HG03342 (cell line): ENCODE results near the gene RPH3AL.
"Not testable (repeated sequence)": the region's sequence is repeated elsewhere in the genome, so short reads cannot be mapped to it uniquely, and the experiment has no call there.

Experiments used
- ATAC-seq: cut with Tn5 transposase; IDR thresholded peaks from one replicate; pipeline ENCODE4 v1.9.1; 2021; ENCODE audit warnings: mild to moderate bottlenecking, moderate library complexity; ENCODE audit not compliant: unreplicated experiment

Gene RPH3AL

DNA sequence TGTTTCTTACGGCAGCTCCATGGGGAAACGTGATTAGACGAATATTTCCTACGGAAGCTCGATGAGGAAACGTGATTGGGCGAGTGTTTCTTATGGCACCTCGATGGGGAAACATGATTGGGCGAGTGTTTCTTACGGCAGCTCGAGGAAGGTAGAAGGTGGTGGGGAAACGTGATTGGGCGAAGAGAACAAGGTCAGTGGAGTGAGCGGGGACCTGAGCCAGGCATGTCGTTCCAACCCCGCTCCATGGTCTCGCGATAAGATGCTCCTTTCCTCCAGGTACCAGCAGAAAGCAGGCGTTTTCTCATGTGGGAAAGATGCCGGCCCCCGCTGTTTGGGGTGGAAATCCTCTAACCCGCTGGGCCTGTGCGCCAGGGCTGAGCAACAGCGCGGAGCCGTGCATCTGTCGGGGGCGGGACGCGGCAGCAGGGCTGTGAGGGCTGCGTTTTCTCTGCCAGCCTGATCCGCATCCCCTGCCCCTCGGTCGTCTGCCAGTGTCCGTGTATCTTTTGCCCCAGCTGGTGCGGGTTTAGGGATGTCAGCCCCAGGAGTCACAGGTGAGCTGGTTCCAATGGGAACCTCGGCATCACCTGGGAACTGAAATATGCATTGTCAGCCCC is 145.6 kb downstream of the RPH3AL start:
- no peak for ATAC-seq

GRCh38 chr17:206484-206883 is 146.1 kb downstream of the RPH3AL start:
- ATAC-seq: not testable (repeated sequence)

DNA sequence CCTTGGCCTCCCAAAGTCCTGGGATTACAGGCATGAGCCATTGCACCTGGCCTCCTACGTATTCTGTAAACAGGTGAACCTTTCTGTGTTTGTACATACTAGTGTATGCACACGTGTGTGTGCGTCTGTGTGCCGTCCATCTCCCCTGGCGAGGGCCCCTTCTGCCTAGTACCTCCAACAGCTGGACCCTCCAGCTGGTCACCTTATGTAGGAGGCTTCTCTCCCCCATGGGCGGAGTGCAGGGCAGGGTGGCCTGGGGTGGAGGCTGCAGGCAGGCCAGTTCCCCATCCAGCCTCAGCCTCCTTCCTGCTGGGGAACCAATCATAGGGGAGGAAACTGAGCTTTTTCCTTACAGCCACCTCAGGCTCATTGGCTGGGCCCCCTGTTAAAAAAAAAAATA is 146.8 kb downstream of the RPH3AL start:
- ATAC-seq: no peak

GRCh38 chr17:205148-205669 is 147.4 kb downstream of the RPH3AL start:
- ATAC-seq: no peak

DNA sequence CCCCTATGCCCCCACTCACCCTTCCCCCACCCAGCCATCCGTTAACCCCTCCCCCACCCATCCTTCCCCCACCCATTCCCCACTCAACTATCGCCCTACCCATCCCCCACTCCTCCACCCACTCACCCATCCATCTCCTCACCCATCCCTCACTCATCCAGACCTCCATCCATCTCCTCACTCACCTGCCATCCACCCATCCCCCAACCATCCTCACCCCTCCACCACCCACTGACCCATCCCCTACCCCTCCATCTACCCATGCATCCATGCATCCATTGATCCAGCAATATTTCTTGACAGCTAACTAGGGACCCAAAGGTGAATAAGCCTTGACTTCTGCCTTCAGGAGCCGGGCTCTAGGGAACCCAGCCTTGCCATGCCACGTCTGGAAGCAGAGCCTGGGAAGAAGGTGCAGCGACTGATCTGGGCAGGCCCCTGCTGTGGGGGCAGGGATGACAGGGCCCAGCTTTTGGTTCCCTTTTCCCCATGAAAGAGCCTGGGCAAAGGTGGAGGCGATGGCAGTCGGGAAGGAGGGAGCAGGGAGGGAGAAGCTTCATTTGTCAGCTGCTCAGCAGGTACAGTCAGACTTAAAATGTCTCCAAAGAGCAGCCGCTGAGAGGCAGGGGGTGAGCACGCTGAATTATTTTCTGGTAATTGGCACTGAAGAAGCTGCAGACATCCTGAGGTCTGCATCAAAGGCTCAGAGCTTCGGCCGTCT is 148.0 kb downstream of the RPH3AL start:
- no peak for ATAC-seq

DNA sequence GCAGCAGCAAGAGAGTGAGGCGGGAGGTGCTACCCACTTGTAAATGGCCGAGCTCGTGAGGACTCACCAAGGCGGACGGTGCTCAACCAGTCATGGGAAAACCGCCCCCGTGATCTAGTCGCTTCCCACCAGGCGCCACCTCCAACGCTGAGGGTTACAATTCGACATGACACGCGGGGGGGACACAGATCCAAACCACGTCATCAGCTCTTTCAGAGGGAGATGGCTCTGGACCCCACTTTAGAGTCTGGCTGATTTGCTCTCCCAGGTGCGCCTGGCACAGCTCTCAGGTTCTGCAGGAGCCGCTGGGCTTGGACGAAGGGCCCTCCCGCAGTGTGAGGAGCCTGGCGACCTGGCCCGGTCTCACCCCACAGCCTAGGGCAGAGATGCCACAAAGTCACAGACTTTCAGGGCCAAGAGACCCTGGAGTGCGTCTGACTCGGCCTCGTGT is 150.1 kb downstream of the RPH3AL start:
- no peak for ATAC-seq

GRCh38 chr17:201736-202135 is 150.9 kb downstream of the RPH3AL start:
- ATAC-seq: not testable (repeated sequence)

DNA sequence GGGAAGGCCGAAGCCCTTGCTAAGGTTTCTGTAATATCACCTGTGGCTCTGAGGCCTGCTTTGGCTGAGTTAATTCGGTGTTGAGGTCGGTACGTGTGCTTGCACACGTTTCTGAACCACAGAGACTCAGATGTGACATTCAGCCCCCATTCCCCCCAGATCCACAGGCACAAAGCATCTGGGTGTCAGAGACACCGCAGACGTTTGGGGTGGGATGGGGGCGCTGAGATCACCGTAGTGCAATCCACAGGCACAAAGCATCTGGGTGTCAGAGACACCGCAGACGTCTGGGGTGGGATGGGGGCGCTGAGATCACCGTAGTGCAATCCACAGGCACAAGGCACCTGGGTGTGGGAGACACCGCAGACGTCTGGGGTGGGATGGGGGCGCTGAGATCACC is 151.3 kb downstream of the RPH3AL start:
- not testable (repeated sequence) for ATAC-seq

DNA sequence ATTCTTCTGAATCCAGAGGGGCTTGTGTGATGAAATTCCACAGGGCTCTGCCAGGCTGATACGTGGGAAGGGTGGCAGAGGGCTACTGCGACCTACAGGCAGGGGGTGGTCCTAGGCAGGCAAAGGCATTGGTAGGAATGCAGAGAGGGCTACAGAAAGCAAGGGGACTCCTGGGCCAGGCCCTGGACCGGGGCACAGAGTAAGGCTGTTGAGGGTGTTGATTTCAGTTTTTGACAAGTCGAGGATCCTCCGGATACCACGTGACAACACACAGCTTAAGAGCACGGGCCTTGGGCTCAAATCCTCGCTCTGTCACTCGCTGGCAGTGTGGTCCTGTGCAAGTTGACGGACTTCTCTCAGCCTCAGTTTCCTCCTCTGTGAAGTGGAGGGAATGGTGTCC is 152.0 kb downstream of the RPH3AL start:
- no peak for ATAC-seq

DNA sequence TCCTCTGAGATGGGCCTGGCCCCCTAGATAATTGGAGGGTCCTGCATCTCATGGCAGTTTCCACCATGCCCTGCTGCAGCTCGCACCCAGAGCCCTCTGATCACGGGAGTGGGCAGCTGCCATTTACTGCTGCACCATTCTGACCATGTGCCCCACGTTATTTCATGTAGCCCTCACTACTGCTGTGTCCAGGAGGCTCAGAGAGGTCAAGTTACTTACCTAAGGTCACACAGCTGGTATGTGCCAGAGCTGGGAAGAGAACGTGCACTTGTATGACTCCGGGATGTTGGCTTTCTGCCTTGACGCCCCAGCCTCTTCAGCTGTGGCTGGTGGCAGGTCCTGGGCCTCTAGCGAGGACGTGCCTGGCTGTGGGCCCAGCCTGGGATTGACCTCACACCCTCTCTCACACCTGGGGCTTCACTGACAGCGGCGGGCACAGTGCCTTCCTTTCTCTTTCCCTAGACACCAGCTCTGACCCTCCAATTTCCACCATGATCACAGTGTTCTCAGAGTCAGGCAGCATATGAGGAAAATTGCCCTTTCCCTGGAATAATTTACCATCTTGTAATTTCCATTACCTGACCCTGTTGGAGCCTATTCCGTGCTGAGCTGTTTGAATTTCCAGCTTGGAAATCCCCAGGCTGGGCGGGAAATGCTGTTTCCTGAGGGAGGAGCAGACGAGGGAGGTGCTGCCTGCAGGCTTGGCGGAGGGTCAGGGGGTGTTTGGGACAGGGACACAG is 152.6 kb downstream of the RPH3AL start:
- no peak for ATAC-seq

- ATAC-seq: no peak
Measured at GRCh38 chr17:199191-199604, 153.4 kb downstream of the RPH3AL start.

GRCh38 chr17:198225-198624 is 154.4 kb downstream of the RPH3AL start:
- not testable (repeated sequence) for ATAC-seq

GRCh38 chr17:197352-197751 is 155.3 kb downstream of the RPH3AL start:
- no peak for ATAC-seq

GRCh38 chr17:194828-195602 is 157.6 kb downstream of the RPH3AL start:
- ATAC-seq: no peak

DNA sequence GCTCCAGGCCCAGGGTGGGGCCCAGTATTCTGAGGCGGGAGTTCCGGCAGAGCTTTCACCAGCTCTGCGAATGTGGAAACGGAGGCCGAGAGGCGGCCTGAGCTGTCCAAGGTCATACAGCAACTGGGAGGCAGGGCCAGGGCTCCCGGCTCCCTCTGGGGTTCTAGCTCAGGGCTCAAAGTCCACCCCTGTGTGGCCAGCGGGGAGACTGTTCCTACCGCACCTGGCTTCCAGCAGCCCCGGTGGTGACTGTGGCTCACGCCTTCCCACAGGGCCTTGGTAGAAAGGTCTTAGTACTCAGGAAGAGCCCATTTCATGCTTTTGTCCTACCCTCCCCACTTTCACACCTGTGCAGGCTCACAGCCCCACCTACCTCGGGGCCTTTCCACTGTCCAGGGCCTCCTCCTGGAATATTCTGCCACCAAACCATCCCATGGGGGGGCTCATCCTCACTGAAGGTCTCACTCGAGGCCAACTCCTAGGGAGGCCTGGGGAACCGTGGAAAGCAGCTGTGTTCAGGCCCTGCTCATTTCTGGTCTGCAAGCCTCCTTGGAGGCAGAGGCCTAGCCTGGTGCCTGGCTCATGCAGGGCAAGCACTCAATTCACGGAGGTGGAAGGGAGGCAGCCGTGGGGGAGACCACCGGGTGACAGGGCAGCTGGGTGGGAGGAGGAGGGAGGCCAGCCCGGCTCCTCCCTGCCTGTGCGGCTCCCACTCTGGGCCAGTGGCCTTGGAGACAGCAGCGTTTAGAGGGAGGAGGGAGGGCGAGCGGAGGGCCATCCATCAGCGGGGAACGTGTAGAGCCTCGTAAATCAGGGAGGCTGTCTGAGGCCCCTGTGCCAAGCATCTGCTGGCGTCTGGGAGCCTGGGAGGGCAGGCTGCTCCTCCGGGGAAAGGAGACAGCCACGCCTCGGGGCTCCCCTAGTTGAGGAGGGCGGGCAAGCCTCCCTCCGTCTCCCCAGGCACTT is 158.5 kb downstream of the RPH3AL start:
- ATAC-seq: no peak

DNA sequence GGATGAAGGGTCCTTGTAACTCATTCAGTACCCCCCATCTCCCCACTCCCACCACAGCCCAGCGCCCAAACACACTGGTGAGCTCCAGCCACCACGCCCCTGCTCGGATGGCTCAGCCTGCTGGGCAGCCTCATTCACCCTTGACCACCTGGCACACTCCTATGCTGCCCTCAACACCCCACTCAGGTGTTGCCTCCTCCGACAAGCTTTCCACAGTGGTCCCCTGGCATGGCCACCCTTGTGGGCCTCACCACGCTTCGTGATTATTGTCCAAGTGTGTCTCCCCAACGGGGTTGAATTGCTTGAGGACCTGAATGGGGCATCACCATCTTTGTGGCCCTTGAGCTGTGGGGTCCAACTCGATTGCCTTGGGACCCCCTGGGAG is 159.2 kb downstream of the RPH3AL start:
- no peak for ATAC-seq

GRCh38 chr17:192666-193425 is 159.8 kb downstream of the RPH3AL start:
- no peak for ATAC-seq

- ATAC-seq: no peak
Measured at GRCh38 chr17:189444-189843, 163.2 kb downstream of the RPH3AL start.

DNA sequence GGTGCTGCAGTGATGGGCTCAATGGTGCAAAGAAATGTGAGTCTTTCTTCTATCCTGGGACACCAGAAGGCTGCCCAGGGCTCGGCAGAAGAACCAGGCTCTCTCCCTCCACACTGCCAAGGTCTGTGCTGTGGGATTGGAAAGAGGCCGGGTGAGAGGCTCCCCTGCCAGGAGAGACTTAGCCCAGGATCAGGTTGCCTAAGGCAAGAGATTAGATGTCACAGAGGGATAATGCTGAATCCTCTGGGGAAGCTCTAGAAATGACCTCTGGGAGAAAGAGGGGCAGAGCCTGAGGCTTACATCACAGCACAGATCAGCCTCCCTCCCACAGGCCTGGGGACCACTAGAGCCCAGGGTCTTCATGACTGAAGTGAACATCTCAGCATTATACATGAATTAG is 165.5 kb downstream of the RPH3AL start:
- ATAC-seq: no peak
